SKM-1 (cell line): ENCODE data around the gene CYP2C18.
"Not testable (repeated sequence)": the region's sequence is repeated elsewhere in the genome, so short reads cannot be mapped to it uniquely, and the experiment has no call there.

Experiments
- DNase-seq: peaks from one replicate; lab custom pipeline; 2025; ENCODE audit not compliant: unreplicated experiment; lab: John Stamatoyannopoulos, UW

CYP2C18 gene

DNA sequence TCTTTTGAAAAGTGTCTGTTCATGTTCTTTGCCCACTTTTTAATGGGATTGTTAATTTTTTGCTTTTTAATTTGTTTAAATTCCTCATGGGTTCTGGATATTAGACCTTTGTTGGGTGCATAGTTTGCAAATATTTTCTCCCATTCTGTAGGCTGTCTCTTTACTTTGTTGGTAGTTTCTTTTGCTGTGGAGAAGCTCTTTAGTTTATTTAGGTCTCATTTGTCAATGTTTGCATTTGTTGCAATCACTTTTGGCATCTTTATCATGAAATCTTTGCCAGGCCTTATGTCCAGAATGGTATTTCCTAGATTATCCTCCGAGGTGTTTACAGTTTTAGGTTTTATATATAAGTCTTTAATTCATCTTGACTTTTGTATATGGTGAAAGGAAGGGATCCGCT is 55.1 kb downstream of the CYP2C18 start:
- no peak for DNase-seq

DNA sequence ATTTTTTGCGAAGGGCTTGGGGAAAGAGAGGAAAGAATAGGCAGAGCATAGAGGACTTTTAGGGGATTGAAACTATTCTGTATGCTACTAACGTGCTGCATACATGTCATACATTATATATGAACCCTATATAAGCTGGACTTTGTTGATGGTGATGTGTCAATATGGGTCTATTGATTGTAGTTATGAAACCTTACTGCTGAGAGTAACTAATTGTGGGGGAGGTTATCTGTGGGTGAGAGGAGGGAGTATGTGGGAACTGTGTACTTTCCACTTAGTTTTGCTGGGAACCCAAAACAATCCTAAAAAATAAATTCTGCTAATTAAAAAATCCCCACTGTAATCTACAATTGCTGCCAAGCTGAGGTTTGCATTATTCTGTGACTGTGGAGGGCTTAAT is 63.6 kb downstream of the CYP2C18 start:
- no peak for DNase-seq

DNA sequence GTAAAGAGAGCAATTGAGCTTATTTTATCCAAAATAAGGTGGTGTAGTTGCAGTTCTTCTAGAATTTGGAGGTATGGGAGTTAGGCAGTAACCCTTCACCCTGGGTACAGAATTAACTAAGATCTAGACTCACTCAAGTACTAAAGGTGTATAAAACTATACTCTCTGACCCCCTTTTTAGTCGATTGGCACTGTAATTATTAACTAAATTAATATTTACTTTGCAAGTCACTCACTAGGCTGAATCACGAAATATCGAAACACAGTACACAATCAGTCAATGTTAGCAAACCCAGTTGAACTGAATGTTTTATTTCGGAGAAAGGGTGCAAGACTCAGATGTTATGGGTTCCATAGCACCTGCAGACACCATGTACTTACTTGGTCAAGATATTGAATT is 64.3 kb downstream of the CYP2C18 start:
- no peak for DNase-seq

DNA sequence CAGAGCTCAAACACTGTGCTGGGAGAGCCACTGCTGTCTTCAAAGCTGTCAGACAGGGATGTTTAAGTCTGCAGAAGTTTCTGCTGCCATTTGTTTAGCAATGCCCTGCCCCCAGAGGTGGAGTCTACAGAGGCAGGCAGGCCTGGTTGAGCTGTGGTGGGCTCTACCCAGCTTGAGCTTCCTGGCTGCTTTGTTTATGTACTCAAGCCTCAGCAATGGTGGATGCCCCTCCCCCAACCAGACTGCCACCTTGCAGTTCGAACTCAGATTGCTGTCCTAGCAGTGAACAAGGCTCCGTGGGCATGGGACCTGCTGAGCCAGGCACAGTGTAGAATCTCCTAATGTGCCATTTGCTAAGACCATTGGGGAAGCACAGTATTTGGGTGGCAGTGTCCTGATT is 74.4 kb downstream of the CYP2C18 start:
- DNase-seq: no peak

DNA sequence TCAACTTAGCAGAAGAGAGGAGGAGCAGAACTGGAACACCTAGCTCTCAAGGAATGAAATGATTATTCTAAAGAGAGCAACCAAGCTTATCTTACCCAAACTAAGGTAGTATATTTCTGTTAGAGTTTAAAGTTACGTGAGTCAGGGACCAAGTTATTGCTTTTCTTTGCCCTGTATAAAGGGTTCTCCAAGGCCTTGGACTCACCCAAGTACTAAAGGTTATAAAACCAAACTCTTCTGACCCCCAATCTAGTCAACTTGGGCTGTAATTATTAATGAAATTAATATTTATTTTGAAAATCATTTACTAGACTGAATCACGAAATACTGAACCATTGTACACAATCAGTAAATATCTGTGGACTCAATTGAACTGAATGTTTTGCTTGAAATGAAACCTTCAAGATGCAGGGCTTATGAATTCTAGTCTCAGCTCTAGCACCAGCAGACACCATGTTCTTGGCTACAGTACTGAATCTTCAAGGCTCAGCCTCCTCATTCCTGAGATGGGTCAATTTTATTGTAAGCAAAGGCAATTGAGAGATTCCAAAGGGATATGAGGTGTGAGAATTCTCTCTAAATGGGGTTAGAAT is 77.2 kb downstream of the CYP2C18 start:
- DNase-seq: no peak

DNA sequence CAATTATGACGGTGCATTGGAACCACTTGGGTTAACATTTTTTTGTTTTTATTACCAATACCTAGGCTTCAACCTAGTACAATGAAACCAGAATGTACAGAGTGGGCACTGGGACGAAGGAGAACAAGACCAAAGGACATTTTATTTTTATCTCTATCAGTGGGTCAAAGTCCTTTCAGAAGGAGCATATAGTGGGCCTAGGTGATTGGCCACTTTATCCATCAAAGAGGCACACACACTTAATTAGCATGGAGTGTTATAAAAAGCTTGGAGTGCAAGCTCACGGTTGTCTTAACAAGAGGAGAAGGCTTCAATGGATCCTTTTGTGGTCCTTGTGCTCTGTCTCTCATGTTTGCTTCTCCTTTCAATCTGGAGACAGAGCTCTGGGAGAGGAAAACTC is 78.9 kb downstream of the CYP2C18 start, which contains the start of gene CYP2C19:
Gene CYP2C19 (plus strand): TSS at position 289 of the 400 bp plus-strand sequence. CDS start 25 bp downstream, at position 314.
- DNase-seq: no peak

DNA sequence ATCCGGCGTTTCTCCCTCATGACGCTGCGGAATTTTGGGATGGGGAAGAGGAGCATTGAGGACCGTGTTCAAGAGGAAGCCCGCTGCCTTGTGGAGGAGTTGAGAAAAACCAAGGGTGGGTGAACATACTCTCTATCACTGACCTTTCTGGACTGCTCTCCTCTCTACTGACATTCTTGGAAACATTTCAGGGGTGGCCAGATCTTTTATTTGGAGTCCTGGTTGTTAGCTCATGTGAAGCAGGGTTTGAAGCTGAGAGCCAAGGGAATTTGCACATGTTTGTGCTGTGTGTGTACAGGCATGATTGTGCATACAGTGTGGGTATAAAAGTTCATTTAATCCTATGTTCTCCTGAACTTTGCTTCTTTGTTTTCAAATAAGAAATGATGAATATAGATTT is 91.9 kb downstream of the CYP2C18 start:
- not testable (repeated sequence) for DNase-seq

DNA sequence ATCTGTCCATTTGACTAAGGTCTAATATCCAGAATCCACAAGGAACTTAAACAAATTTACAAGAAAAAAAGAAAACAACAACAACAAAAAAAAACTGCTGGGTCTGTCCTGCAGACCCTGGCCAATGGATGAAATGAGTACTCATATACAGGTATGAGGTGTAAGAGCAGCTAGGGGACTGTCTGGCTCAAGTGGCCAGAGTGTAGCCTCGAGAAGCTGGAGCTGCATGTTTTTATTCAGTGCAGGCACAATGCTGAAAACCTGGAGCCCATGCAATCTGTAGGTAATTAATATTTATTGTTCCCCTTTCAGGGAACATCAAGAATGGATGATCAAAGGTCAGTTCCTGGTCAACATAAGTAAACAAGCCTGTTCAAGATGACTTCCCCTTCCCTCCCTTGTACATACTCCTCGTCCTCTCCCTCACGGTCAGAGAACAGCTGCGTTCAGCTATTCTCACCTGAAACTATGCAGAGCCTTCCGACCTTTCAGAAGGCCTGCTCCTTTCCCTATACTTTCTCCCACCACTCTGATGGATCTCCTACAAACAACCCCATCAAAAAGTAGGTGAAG is 94.4 kb downstream of the CYP2C18 start:
- no peak for DNase-seq

DNA sequence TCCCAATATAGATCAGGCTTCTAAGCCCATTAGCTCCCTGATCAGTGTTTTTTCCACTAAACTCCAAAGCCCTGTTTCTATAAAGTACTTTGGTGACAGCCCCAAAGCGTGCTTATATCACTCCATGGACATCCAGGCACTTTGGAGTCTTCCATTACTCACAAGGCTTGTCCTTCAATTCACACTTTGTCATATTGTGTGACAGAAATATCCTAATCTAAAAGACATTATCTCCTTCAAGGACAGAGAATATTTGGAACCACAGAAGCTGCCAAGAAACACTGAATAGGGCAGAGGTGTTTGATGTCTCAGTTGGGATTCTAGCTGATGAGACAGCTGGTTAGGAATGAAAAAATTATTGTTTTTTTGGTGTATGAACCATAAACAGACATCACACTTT is 97.3 kb downstream of the CYP2C18 start:
- DNase-seq: no peak

DNA sequence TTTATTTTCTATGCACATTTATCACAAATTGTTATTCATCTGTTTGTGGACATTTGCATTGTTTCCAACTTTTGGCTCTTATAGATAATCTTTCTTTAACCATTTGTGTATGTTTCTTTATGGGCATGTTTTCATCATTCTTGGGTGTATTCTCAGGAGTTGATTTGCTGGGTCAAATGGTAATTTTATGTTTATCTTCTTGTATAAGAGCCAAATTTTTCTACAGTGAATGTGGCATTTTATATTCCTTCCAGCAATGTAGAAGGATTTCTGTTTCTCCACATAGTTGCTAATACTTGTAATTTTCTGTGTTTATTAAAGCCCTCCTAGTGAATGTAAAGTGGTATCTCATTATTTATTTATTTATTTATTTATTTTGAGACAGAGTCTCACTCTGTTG is 100.7 kb downstream of the CYP2C18 start:
- no peak for DNase-seq

DNA sequence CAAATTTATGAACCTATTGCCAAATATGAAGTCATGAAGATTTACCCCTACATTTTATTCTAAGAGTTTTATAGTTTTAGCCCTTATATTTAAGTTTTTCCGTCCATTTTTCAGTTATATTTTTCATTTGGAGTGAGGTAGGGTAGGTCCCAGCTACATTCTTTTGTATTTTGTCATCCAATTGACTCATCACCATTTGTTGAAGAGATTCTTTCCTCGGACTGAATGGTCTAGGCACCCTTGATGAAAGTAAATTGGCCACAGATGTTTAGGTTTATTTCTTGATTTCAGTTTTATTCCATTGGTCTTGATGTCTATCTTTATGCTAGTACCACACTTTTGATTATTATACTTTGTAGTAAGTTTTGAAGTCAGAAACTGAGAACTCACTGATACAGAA is 101.7 kb downstream of the CYP2C18 start:
- DNase-seq: no peak
